Loucy (cell line): ENCODE results near the gene KRTAP11-1.

Experiments used
- H2AFZ ChIP-seq: fragments of 200-600 bp; sonication (generic); 2 replicates; pipeline ENCODE4 v1.6.0; 2016; ENCODE audit warnings: antibody characterized with exemption, mild to moderate bottlenecking, low read length, moderate library complexity
- H3F3A ChIP-seq: fragments of 200-600 bp; 2 replicates; pipeline ENCODE4 v1.6.0; 2016; ENCODE audit warnings: antibody characterized with exemption, low read depth, mild to moderate bottlenecking
- H3K27me3 ChIP-seq: fragments of 200-600 bp; sonication (generic); 2 replicates; pipeline ENCODE4 v1.6.1; 2014; ENCODE audit warnings: low read length, mild to moderate bottlenecking; ENCODE audit not compliant: insufficient read depth, poor library complexity, severe bottlenecking
- H3K36me3 ChIP-seq: fragments of 200-600 bp; sonication (generic); 2 replicates; pipeline ENCODE4 v1.6.1; 2016; ENCODE audit warnings: low read length; ENCODE audit not compliant: insufficient read depth
- H3K4me1 ChIP-seq: fragments of 200-600 bp; sonication (generic); 2 replicates; pipeline ENCODE4 v1.5.1; 2014; ENCODE audit warnings: low read length, mild to moderate bottlenecking; ENCODE audit not compliant: insufficient read depth, poor library complexity, severe bottlenecking
- H3K4me2 ChIP-seq: fragments of 200-600 bp; sonication (generic); 2 replicates; pipeline ENCODE4 v1.6.0; 2014; ENCODE audit warnings: antibody characterized with exemption, low read length, low read depth, mild to moderate bottlenecking; ENCODE audit not compliant: poor library complexity, severe bottlenecking
- H3K4me3 ChIP-seq: fragments of 200-600 bp; sonication (generic); 2 replicates; pipeline ENCODE4 v1.5.1; 2014; ENCODE audit warnings: low read length, mild to moderate bottlenecking, mixed read lengths; ENCODE audit not compliant: poor library complexity, severe bottlenecking
- H3K79me2 ChIP-seq: fragments of 200-600 bp; sonication (generic); 2 replicates; pipeline ENCODE4 v1.6.1; 2014; ENCODE audit warnings: low read length; ENCODE audit not compliant: insufficient read depth
- H3K9ac ChIP-seq: fragments of 200-600 bp; sonication (generic); 2 replicates; pipeline ENCODE4 v1.6.0; 2014; ENCODE audit warnings: mild to moderate bottlenecking, low read depth, low read length, moderate library complexity; ENCODE audit not compliant: poor library complexity, severe bottlenecking
- H3K9me2 ChIP-seq: fragments of 200-600 bp; sonication (generic); replicated peaks from 2 replicates; pipeline ENCODE4 v1.6.1; 2016; ENCODE audit warnings: low read depth, low read length, mixed read lengths
- H3K9me3 ChIP-seq: fragments of 200-600 bp; sonication (generic); 2 replicates; pipeline ENCODE4 v1.6.1; 2014; ENCODE audit warnings: mild to moderate bottlenecking, antibody characterized with exemption, low read length, low read depth; ENCODE audit not compliant: insufficient read depth
- H4K20me1 ChIP-seq: fragments of 200-600 bp; sonication (generic); 2 replicates; pipeline ENCODE4 v1.6.0; 2014; ENCODE audit warnings: antibody characterized with exemption, low read length, mild to moderate bottlenecking; ENCODE audit not compliant: insufficient read depth, poor library complexity, severe bottlenecking
- EZH2phosphoT487 ChIP-seq: fragments of 200-600 bp; IDR thresholded peaks from 2 replicates; pipeline ENCODE4 v1.6.1; 2018; ENCODE audit warnings: antibody characterized with exemption, mild to moderate bottlenecking, moderate library complexity, borderline replicate concordance
- TF ChIP-seq, protein P1 (sequence below): fragments of 200-600 bp; sonication (generic); conservative IDR thresholded peaks from 2 replicates; pipeline ENCODE4 v1.5.1; 2014; ENCODE audit warnings: mild to moderate bottlenecking, antibody characterized with exemption, low read length

KRTAP11-1 gene, protein sequence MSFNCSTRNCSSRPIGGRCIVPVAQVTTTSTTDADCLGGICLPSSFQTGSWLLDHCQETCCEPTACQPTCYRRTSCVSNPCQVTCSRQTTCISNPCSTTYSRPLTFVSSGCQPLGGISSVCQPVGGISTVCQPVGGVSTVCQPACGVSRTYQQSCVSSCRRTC

DNA sequence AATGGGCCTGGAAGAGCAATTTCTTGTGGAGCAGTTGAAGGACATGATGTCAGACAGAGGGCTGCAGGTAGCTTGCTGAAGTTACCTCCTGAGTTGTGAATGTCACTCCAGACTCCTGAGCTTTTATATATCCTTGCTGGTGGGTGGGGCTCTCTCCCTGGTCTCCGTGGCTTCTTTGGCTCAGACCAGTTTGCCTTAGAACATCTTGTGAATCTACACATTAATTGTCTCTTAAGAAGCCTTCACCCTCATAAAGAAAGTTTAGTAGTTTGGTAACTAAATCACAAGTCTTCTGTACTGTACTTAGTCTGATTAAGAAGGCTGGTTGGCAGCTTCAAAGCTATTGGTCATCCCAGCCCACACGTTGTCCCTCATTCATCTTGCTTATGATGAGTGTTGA lies at the start of gene KRTAP11-1:
KRTAP11-1 (minus strand) TSS at position 101 of the 400 bp plus-strand sequence; CDS start at position 45, 56 bp downstream.
- Histone ChIP-seq H4K20me1 (no peaks in the 10 kb centered on the region), H3F3A (no peaks in the 10 kb centered on the region), H3K4me1 (no peaks in the 10 kb centered on the region), H3K79me2 (no peaks in the 10 kb centered on the region), H3K4me3 (no peak within 1 kb of the TSS), H3K9ac (no peak within 1 kb of the TSS), H3K9me2 (no peaks in the 10 kb centered on the region), H3K27me3 (no peaks in the 10 kb centered on the region), H3K4me2 (no peak within 1 kb of the TSS), H3K9me3 (no peaks in the 10 kb centered on the region), H2AFZ (no peak within 1 kb of the TSS), H3K36me3 (no peaks in the 10 kb centered on the region)
- no peak for TF ChIP-seq EZH2phosphoT487
- TF ChIP-seq, protein P1, sequence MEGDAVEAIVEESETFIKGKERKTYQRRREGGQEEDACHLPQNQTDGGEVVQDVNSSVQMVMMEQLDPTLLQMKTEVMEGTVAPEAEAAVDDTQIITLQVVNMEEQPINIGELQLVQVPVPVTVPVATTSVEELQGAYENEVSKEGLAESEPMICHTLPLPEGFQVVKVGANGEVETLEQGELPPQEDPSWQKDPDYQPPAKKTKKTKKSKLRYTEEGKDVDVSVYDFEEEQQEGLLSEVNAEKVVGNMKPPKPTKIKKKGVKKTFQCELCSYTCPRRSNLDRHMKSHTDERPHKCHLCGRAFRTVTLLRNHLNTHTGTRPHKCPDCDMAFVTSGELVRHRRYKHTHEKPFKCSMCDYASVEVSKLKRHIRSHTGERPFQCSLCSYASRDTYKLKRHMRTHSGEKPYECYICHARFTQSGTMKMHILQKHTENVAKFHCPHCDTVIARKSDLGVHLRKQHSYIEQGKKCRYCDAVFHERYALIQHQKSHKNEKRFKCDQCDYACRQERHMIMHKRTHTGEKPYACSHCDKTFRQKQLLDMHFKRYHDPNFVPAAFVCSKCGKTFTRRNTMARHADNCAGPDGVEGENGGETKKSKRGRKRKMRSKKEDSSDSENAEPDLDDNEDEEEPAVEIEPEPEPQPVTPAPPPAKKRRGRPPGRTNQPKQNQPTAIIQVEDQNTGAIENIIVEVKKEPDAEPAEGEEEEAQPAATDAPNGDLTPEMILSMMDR, result no peak

DNA sequence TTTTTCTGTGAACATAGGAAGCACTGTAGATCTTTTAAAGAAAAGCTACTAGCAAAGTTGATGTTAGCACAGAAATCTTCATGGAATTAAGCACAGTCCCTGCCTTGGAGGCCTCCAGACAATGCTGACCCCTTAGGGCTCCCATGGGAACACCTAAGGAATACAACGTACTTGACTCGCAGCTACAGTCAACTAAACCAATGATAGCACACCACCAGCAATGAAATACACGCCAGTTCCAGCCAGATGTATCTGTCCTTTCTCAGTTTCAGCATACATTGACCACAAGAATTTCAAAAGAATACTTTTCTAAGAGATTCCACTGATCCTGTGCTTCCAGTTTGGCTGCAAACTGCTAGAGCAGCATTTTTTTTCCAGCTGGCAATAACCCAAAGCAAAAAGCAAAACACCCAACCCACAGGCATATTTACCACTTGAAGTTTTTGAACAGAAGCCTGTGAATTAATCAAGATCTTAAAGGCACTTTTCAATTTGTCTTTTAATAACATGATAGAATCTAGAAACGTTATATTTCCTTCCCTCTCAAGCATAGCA lies 42.8 kb upstream of the KRTAP11-1 start:
- Histone ChIP-seq H3K79me2 (no peaks in the 10 kb centered on the region), H2AFZ (no peak overlapping the region), H3K9me3 (peaks cover 3% of the 10 kb centered on the region; the same call in 1 of the 2 replicates), H3F3A (no peaks in the 10 kb centered on the region), H3K4me2 (no peak overlapping the region), H3K9ac (no peak overlapping the region), H3K9me2 (no peaks in the 10 kb centered on the region), H3K36me3 (no peaks in the 10 kb centered on the region), H3K4me3 (no peak overlapping the region), H3K4me1 (no peaks in the 10 kb centered on the region), H4K20me1 (no peaks in the 10 kb centered on the region), H3K27me3 (no peaks in the 10 kb centered on the region)
- TF ChIP-seq EZH2phosphoT487, result no peak
- TF ChIP-seq, protein P1, result no peak

DNA sequence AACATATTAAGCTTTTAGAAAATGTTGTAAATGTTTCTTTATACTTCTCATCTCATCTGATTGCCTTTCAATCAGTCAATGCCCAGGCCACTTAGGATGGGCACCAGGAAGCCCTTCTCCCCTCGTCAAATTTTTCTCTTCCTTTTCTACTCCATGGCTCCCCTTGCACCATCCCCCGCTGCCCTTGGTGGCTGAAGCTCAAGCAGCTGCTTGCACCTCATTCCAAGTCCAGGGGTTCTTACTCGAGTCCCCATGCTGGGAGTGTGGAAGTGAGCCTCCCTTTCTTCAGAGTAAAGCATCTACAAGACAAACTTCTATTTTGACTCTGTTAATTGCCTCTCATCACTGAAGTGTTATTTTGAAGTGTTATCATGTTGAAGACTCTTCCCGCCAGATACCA lies 39.7 kb upstream of the KRTAP11-1 start:
- H3K36me3 ChIP-seq, result no peaks in the 10 kb centered on the region
- H4K20me1 ChIP-seq, result no peaks in the 10 kb centered on the region
- TF ChIP-seq EZH2phosphoT487, result no peak
- TF ChIP-seq, protein P1, result no peak
- no peak overlapping the region for H3K9ac ChIP-seq
- no peaks in the 10 kb centered on the region for H3K9me2 ChIP-seq
- H3K4me3 ChIP-seq, result no peak overlapping the region
- H3F3A ChIP-seq, result no peaks in the 10 kb centered on the region
- H3K4me1 ChIP-seq, result no peaks in the 10 kb centered on the region
- no peak overlapping the region for H3K4me2 ChIP-seq
- no peaks in the 10 kb centered on the region for H3K79me2 ChIP-seq
- H3K27me3 ChIP-seq, result no peaks in the 10 kb centered on the region
- H3K9me3 ChIP-seq, result peaks cover 3% of the 10 kb centered on the region; the same call in 1 of the 2 replicates
- H2AFZ ChIP-seq, result no peak overlapping the region
